HFFc6 (cell line): ENCODE measurements around the gene VPS13A. TPM values are rescaled to one million over a fixed set of nuclear protein-coding genes. Genes with fewer than 3 reads are reported as not detected.

Experiments used
- DNase-seq: peaks from one replicate; pipeline ENCODE4 v3.0.0-alpha.2; 2018
- H3K27ac Mint-ChIP-seq: 2 replicates; pipeline ENCODE4 v1.8.0; 2020; ENCODE audit warnings: mild to moderate bottlenecking, mixed read lengths
- H3K27me3 Mint-ChIP-seq: 2 replicates; pipeline ENCODE4 v1.8.0; 2021; ENCODE audit warnings: mild to moderate bottlenecking, moderate library complexity, mixed read lengths; ENCODE audit not compliant: insufficient read depth
- H3K36me3 Mint-ChIP-seq: 2 replicates; pipeline ENCODE4 v1.8.0; 2021; ENCODE audit warnings: low read depth, mixed read lengths
- H3K4me1 Mint-ChIP-seq: 2 replicates; pipeline ENCODE4 v1.8.0; 2020; ENCODE audit warnings: low read depth, mixed read lengths
- H3K4me3 Mint-ChIP-seq: 2 replicates; pipeline ENCODE4 v1.8.0; 2020; ENCODE audit warnings: mild to moderate bottlenecking, moderate library complexity, mixed read lengths
- H3K9me3 Mint-ChIP-seq: 2 replicates; pipeline ENCODE4 v1.8.0; 2020; ENCODE audit warnings: mild to moderate bottlenecking, mixed read lengths
- total RNA-seq, 6 experiments: library from RNA; stranded (reverse); fragmentation: NEBNext Ultra II Directional; extraction: Animal tissue kit (Norgen Biotek cat#: 25700); gene quantifications; 2 replicates in 1 of 6; 3 replicates in 5 of 6; pipeline ENCODE4 v1.2.3, GENCODE V29; 2021
- TF ChIP-seq, protein P1 (sequence below): fragments of 200-600 bp; sonication (generic); IDR thresholded peaks from 2 replicates; pipeline ENCODE4 v1.5.0; 2021; ENCODE audit warnings: antibody characterized with exemption, mild to moderate bottlenecking

The VPS13A gene
- total RNA-seq, 6 experiments from 2014 or later = 10.6 to 13.9 (median 13.2) TPM

DNA sequence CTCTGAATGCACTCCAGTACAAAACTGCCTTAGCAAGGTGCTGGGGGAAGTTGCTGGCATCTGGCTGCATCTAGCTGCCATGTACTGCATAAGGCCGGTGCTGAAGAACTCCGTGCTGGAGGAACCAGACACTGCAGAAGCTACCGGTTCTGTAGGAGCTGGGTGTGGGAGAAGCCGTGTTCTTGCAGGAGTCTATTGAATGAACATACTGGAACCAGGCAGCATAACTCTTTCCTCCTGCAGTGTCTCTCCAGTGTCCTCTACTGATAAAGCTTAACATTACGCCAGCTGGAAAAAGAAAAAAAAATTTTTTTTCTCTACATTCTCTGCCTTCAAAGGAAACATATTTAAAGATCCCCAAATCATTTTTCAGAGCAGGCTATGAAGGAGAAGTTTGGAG lies 38.5 kb downstream of the VPS13A start:
- no peak overlapping the region for H3K27ac Mint-ChIP-seq

DNA sequence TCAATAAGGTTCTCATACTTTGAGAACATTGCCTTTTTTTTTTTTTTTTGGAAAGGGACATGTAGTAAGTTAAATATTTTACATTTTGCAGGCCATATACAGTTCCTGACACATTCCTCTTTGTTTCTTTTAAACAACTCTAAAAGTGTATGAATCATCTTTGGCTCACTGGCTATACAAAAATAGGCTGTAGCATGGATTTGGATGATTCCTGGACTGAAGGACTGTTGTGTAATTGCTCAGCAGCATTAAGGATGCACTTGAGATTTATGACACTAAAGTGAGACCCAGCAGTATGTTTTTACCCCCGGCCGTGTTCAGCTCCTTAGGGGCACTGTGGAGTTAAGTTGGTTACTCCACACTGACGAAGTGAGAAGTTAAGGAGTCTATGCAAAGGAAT lies 41.3 kb downstream of the VPS13A start:
- peak overlapping the region; percentile 72 for H3K4me3 Mint-ChIP-seq

More for the DNA sequence above, 38.5 kb downstream of the VPS13A start:
- DNase-seq = no peak
- H3K36me3 Mint-ChIP-seq = no peaks in the 10 kb centered on the region
- H3K9me3 Mint-ChIP-seq = no peaks in the 10 kb centered on the region
- peaks cover 4% of the 10 kb centered on the region; the same call in 1 of the 2 replicates for H3K27me3 Mint-ChIP-seq
- TF ChIP-seq, protein P1, sequence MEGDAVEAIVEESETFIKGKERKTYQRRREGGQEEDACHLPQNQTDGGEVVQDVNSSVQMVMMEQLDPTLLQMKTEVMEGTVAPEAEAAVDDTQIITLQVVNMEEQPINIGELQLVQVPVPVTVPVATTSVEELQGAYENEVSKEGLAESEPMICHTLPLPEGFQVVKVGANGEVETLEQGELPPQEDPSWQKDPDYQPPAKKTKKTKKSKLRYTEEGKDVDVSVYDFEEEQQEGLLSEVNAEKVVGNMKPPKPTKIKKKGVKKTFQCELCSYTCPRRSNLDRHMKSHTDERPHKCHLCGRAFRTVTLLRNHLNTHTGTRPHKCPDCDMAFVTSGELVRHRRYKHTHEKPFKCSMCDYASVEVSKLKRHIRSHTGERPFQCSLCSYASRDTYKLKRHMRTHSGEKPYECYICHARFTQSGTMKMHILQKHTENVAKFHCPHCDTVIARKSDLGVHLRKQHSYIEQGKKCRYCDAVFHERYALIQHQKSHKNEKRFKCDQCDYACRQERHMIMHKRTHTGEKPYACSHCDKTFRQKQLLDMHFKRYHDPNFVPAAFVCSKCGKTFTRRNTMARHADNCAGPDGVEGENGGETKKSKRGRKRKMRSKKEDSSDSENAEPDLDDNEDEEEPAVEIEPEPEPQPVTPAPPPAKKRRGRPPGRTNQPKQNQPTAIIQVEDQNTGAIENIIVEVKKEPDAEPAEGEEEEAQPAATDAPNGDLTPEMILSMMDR = peak; percentile 59
- peaks cover 27% of the 10 kb centered on the region for H3K4me1 Mint-ChIP-seq
- no peak overlapping the region for H3K4me3 Mint-ChIP-seq

DNA sequence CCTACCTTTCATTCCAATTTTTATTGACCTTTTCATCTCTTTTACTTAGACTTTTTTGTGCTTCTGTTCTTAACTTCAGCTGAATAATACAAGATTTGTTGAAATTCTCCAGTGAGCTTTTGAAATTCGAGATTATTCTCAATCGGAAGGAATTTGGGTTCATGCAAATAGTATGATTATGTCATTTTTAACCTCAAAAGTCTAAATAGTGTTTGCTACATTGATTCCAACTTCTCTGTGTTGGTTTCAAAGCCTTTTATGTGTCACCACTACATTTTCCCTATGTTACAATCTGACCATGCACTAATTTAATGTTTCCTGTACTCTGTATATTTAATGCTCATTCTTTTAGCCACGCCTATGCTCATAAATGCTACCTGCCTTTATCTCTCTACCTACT lies 44.1 kb downstream of the VPS13A start:
- TF ChIP-seq, protein P1 = no peak
- Mint-ChIP-seq H3K4me3 (no peak overlapping the region), H3K9me3 (no peaks in the 10 kb centered on the region), H3K36me3 (peaks cover 19% of the 10 kb centered on the region), H3K27ac (no peak overlapping the region), H3K27me3 (no peaks in the 10 kb centered on the region; the same call in 1 of the 2 replicates), H3K4me1 (peaks cover 61% of the 10 kb centered on the region)
- DNase-seq = no peak

More for the DNA sequence above, 41.3 kb downstream of the VPS13A start:
- Mint-ChIP-seq H3K27me3 (peaks cover 4% of the 10 kb centered on the region; the same call in 1 of the 2 replicates), H3K4me1 (peaks cover 41% of the 10 kb centered on the region), H3K9me3 (no peaks in the 10 kb centered on the region), H3K27ac (peak overlapping the region; percentile 74), H3K36me3 (peaks cover 13% of the 10 kb centered on the region)
- DNase-seq = peak; percentile 74
- TF ChIP-seq, protein P1 = no peak

DNA sequence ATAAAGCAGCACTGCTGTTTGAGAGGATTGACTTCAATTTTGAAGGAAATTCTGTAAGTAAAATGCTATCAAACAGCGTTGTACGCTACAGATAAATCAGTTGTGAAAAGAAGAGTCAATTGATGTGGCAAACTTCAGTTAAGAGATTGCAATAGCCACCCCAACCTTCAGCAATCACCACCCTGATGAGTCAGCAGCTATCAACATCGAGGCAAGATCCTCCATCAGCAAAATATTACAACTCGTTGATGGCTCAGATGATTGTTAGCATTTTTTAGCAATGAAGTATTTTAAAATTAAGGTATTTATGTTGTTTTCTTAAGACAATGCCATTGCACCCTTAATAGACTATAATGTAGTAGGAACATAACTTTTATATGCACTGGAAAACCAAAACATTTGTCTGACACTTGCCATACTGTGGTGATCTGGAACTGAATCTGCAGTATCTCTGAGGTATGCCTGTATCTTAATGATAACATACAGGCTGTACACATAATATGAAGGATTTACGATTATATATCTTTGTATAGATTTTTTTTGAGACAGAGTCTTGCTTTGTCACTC lies 47.5 kb downstream of the VPS13A start:
- DNase-seq = peak; percentile 50
- peak overlapping the region; percentile 1; the same call in 1 of the 2 replicates for H3K4me3 Mint-ChIP-seq
- TF ChIP-seq, protein P1 = no peak

DNA sequence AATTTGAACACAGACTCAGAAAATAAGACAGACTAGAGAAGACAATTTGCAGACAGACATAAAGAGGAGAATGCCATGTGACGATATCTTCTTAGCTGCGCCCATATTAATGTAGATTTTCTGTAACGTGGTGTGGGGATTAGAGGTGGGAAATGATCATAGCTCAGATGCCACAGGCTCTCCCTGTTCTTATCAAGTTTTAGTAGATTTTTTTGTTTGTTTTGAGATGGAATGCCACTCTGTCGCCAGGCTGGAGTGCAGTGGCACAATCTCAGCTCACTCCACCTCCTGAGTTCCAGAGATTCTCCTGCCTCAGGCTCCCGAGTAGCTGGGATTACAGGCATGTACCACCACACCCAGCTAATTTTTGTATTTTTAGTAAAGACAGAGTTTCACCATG lies 59.4 kb downstream of the VPS13A start:
- H3K4me3 Mint-ChIP-seq = no peak overlapping the region
- H3K27me3 Mint-ChIP-seq = no peaks in the 10 kb centered on the region; the same call in 1 of the 2 replicates
- TF ChIP-seq, protein P1 = no peak
- no peak for DNase-seq
- no peak overlapping the region for H3K27ac Mint-ChIP-seq
- no peaks in the 10 kb centered on the region for H3K9me3 Mint-ChIP-seq
- H3K4me1 Mint-ChIP-seq = no peaks in the 10 kb centered on the region
- H3K36me3 Mint-ChIP-seq = peaks cover 18% of the 10 kb centered on the region

More for the DNA sequence above, 47.5 kb downstream of the VPS13A start:
- Mint-ChIP-seq H3K27me3 (no peaks in the 10 kb centered on the region; the same call in 1 of the 2 replicates), H3K9me3 (no peaks in the 10 kb centered on the region), H3K4me1 (peaks cover 34% of the 10 kb centered on the region), H3K36me3 (peaks cover 26% of the 10 kb centered on the region), H3K27ac (peak overlapping the region; percentile 64)
